Heart right ventricle (tissue), 16 donors: ENCODE results near the gene GOLIM4. TPM values are rescaled to one million over a fixed set of nuclear protein-coding genes. Genes with fewer than 3 reads are reported as not detected.

Experiments
- ATAC-seq, 8 donors: fragments of 200-7000 bp; cut with Tn5 transposase; one replicate each; pipeline ENCODE4 v1.9.1; 2020; ENCODE audit warnings: mild to moderate bottlenecking in 8 of 8, moderate library complexity in 8 of 8, moderate number of reproducible peaks in 1 of 8
- DNase-seq, 2 donors: peaks; one replicate each; pipeline ENCODE4 v3.0.0-alpha.2; 2020
- H3K27ac ChIP-seq, 10 donors: fragments of 200-600 bp; sonication (generic) in 2 of 10; one replicate each; pipeline versions ENCODE4 v1.5.0 to v1.8.0; 2020 to 2022; ENCODE audit warnings: mild to moderate bottlenecking in 3 of 10
- H3K27me3 ChIP-seq, 7 donors: fragments of 200-600 bp; one replicate each; pipeline ENCODE4 v1.8.0; 2021 to 2022; ENCODE audit warnings: mild to moderate bottlenecking in 2 of 7
- H3K36me3 ChIP-seq, 9 donors: fragments of 200-600 bp; sonication (generic) in 1 of 9; one replicate each; pipeline versions ENCODE4 v1.5.0 to v1.8.0; 2020 to 2022; ENCODE audit warnings: mild to moderate bottlenecking in 2 of 9
- H3K4me1 ChIP-seq, 9 donors: fragments of 200-600 bp; sonication (generic) in 1 of 9; one replicate each; pipeline versions ENCODE4 v1.5.0 to v1.8.0; 2020 to 2022; ENCODE audit warnings: mild to moderate bottlenecking in 4 of 9
- H3K4me3 ChIP-seq, 10 donors: fragments of 200-600 bp; sonication (generic) in 2 of 10; one replicate each; pipeline versions ENCODE4 v1.5.0 to v1.8.0; 2020 to 2022; ENCODE audit warnings: mild to moderate bottlenecking in 7 of 10, moderate library complexity in 2 of 10
- H3K9me3 ChIP-seq, 11 donors: fragments of 200-600 bp in 10 of 11; sonication (generic) in 2 of 11; one replicate each; pipeline versions ENCODE4 v1.5.0 to v1.8.0; 2013 to 2022; ENCODE audit warnings: mild to moderate bottlenecking in 2 of 11, control low read depth in 1 of 11, moderate library complexity in 1 of 11
- WGBS, 2 donors: extraction: QIAGEN DNeasy Blood & Tissue Kit; methylation state at CpG; one replicate each; pipeline ENCODE4 v1.1.7; 2013; ENCODE audit warnings: inconsistent platforms in 1 of 2; 5-methylcytosine and 5-hydroxymethylcytosine counted together
- intact Hi-C, 10 donors: fragments of 100-400 bp; cut with DNase I; formaldehyde crosslinking; loops; one replicate each; pipeline versions ENCODE4 v1.11.1 to v1.14.2; 2022
- polyA plus RNA-seq, 2 donors: library from polyadenylated mRNA; stranded (reverse); fragments of 200-250 nt; gene quantifications; one replicate each; pipeline ENCODE4 v1.2.3, GENCODE V29; 2013
- total RNA-seq, 10 donors: library from RNA; stranded (reverse); fragmentation: NEBNext Ultra II Directional in 3 of 10; extraction: Animal tissue kit (Norgen Biotek cat#: 25700) in 3 of 10; gene quantifications; one replicate each; pipeline versions ENCODE4 v1.2.1 to v1.2.4, GENCODE V29; 2021 to 2023
- TF ChIP-seq, protein P1 (sequence below), 9 donors: fragments of 200-600 bp; sonication (generic) in 2 of 9; IDR thresholded peaks; one replicate each; pipeline versions ENCODE4 v1.5.0 to v1.8.0; 2021 to 2022; ENCODE audit warnings: antibody characterized with exemption in 9 of 9, mild to moderate bottlenecking in 5 of 9, moderate library complexity in 1 of 9
- donor health status: Arrhythmogenic right ventricular cardiomyopathy.
- donor health status: ischemic (EF 13 %, LVEDD 7.1; RV severe dilation, severe dysfunction).
- donor health status: healthy with polysubstance abuse.
- donor health status: DM: no; HTN: yes; CAD: no.
- donor health status: DM: no; HTN: no; CAD: no.
- donor health status: ischemic (EF 25% LVEDD 6.9; RV normal size, moderate dysfunction).
- donor health status: ischemic (EF 25% LVEDD 5.7; RV mildly dilated, moderate dysfunction).
- donor health status: healthy.
- donor health status: DM: yes; HTN: yes; CAD: no.
- donor health status: Ischemic cardiomyopathy.
- donor health status: ischemic (EF 35%, LVEDD 5.7; RV mildly dilated, moderate dysfunction).
- donor health status: nonischemic (EF 11% LVEDD 7.7; RV severe dilation, severe dysfunction).
- donor health status: DM: yes; HTN: yes; CAD: no.
- donor health status: PGD.
- donor health status: ischemic (EF 29% LVEDD 5.4; RV normal size, mild dysfunction).
- donor health status: nonischemic (EF 23%, LVEDD 6.1; RV moderate dilation, normal function).

GOLIM4 gene
- total and polyA plus RNA-seq, 12 donors, result 18.8 to 103 (median 69.8) TPM

DNA sequence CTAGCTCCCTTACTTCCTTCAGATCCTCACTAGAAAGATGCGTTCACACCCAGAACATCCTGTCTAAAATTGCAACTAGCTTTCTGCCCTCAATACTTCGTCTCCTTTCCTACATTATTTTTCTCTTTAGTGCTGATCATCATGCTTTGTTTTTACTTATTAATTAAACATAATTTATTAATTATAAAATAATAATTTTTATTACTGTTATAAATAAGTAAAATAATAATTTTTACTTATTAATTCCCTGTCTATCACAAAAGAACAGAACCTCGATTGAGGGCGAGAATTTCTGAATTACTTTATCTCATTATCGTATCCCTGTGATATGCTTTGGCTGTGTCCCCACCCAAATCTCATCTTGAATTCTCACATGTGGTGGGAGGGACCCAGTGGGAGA lies 41.3 kb downstream of the GOLIM4 start:
- Histone ChIP-seq H3K36me3 (peaks cover 0 to 6% (median 0%) of the 10 kb centered on the region in 9 donors), H3K27me3 (no peaks in the 10 kb centered on the region), H3K27ac (peak overlapping the region in 1 of 10 donors; percentile 25), H3K4me1 (peaks cover 0 to 57% (median 31%) of the 10 kb centered on the region in 9 donors), H3K9me3 (peaks cover 0 to 5% (median 0%) of the 10 kb centered on the region in 11 donors), H3K4me3 (no peak overlapping the region)
- intact Hi-C loops, result loop anchor here in 2 of 10 donors (5.0 kb wide), 1 partner anchor 38 kb away; no protein-coding TSS in a partner anchor
- 89% methylated on average over 5 of the region's 5 CpGs for WGBS, 2 donors
- no peak for DNase-seq
- no peak for ATAC-seq
- TF ChIP-seq, protein P1, sequence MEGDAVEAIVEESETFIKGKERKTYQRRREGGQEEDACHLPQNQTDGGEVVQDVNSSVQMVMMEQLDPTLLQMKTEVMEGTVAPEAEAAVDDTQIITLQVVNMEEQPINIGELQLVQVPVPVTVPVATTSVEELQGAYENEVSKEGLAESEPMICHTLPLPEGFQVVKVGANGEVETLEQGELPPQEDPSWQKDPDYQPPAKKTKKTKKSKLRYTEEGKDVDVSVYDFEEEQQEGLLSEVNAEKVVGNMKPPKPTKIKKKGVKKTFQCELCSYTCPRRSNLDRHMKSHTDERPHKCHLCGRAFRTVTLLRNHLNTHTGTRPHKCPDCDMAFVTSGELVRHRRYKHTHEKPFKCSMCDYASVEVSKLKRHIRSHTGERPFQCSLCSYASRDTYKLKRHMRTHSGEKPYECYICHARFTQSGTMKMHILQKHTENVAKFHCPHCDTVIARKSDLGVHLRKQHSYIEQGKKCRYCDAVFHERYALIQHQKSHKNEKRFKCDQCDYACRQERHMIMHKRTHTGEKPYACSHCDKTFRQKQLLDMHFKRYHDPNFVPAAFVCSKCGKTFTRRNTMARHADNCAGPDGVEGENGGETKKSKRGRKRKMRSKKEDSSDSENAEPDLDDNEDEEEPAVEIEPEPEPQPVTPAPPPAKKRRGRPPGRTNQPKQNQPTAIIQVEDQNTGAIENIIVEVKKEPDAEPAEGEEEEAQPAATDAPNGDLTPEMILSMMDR (IDR thresholded peaks at IDR 0.05), result no peak

DNA sequence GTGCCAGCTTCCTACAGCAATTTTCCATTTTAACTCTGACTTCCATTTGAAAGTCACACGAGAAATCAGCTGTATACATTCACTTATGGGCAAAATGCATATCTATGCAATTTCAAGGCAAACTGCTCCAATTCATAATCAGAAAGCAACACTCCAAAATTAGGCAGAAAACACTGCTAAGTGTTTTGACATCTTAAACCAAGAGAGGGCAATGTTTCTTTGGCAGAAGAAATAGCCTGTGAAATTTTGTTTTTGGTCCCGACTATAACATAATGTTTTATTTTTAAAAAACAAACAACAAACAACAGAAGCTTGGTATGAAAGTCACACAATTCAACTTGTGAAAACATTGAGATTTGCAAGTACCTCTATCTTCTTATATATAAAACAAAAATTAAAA lies 42.6 kb downstream of the GOLIM4 start:
- Histone ChIP-seq H3K9me3 (peaks cover 0 to 5% (median 0%) of the 10 kb centered on the region in 11 donors), H3K4me3 (peak overlapping the region in 4 of 10 donors; percentile 30 to 44 (median 39)), H3K27ac (peak overlapping the region in 5 of 10 donors; percentile 69 to 85 (median 81)), H3K4me1 (peaks cover 0 to 58% (median 43%) of the 10 kb centered on the region in 9 donors), H3K36me3 (peaks cover 0 to 6% (median 0%) of the 10 kb centered on the region in 9 donors), H3K27me3 (no peaks in the 10 kb centered on the region)
- intact Hi-C loops, result loop anchor here in 3 of 10 donors (2.0 to 5.0 kb wide), 2 partner anchors 39 to 42 kb away; partner anchors contain the start of gene GOLIM4 (in 1 of the 3)
- TF ChIP-seq, protein P1 (IDR thresholded peaks at IDR 0.05), result peak in 5 of 9 donors; percentile 9 to 51 (median 42)
- no peak for DNase-seq
- 28 to 51% methylated on average over 2 of the region's 2 CpGs for WGBS, 2 donors
- no peak for ATAC-seq

DNA sequence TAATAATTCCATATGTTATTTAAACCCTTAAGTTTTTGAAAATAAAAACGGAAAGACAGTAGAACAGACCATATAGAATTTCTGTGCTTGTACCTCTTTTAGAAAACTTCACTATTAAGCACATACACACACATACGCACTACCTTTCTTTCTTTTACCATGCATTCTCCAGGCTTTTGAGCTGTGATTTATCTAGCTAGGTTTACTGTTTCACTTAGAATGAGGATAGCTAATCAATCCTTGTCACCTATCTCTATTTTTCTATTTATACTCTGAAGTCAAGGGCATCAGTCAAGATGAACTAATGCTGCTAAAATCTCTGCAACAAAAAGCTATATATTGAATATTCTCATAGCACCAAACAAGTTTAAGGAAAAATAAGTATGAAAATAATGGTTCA lies 43.2 kb downstream of the GOLIM4 start:
- DNase-seq (no peak), ATAC-seq (no peak)
- Histone ChIP-seq H3K36me3 (peaks cover 0 to 6% (median 0%) of the 10 kb centered on the region in 9 donors), H3K4me1 (peaks cover 0 to 63% (median 43%) of the 10 kb centered on the region in 9 donors), H3K27me3 (no peaks in the 10 kb centered on the region), H3K9me3 (peaks cover 0 to 5% (median 0%) of the 10 kb centered on the region in 11 donors), H3K4me3 (peak overlapping the region in 5 of 10 donors; percentile 30 to 44 (median 38)), H3K27ac (peak overlapping the region in 8 of 10 donors; percentile 23 to 85 (median 74))
- TF ChIP-seq, protein P1 (IDR thresholded peaks at IDR 0.05), result no peak
- 46 to 63% methylated on average over 2 of the region's 2 CpGs for WGBS, 2 donors
- intact Hi-C loops, result loop anchor here in 3 of 10 donors (2.0 to 5.0 kb wide), 2 partner anchors 40 to 42 kb away; partner anchors contain the start of gene GOLIM4 (in 1 of the 3)

DNA sequence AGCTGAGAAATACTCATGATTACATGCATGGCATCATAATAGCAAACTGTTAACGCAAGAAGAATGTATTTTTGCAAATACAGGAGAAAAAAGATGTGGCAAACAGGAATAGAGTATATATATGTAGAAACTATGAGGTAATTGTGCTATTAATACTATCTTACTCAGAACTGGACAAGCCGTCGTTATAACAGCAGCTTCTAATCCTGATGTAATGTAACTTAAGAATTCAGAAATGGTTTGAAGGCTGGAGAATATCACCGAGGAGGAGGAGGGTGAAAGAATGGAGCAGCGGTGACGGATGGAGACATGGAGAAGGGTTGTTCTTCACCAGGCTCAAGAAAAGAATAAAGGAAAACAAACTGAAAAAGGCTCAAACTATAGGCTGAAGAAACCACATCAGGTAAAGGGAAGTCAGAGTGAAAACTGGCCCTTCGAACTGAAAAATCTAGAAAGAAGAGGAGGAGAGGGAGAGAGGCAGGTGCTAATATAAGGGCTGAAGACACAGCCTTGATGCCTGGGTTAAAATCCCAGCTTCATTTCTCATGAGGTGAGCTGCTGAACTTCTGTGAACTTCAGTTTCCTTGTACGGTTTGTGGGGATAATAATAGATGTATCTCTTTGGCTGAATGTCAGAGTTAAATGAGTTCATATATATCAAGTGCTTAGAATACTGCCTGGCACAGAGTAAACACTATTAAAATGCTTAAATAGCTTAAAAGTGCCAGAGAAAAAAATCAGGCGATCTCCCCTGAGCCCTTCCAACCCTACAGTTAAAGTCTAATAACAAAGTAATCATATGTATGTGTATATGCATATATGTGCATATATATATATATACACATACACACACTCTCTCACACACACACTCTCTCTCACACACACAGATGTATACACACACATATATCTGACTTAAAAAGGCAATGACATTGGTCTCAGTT lies 43.9 kb downstream of the GOLIM4 start:
- H3K27me3 ChIP-seq, result no peaks in the 10 kb centered on the region
- ATAC-seq (peak; percentile 27 to 79 (median 73)), DNase-seq (no peak)
- peak overlapping the region in 7 of 10 donors; percentile 9 to 44 (median 31) for H3K4me3 ChIP-seq
- H3K27ac ChIP-seq, result peak overlapping the region; percentile 23 to 85 (median 56)
- TF ChIP-seq, protein P1 (IDR thresholded peaks at IDR 0.05), result no peak
- peaks cover 0 to 5% (median 0%) of the 10 kb centered on the region in 11 donors for H3K9me3 ChIP-seq
- peaks cover 0 to 66% (median 45%) of the 10 kb centered on the region in 9 donors for H3K4me1 ChIP-seq
- H3K36me3 ChIP-seq, result peaks cover 0 to 6% (median 0%) of the 10 kb centered on the region in 9 donors
- intact Hi-C loops, result loop anchor here in 4 of 10 donors (1.0 to 5.0 kb wide), 3 partner anchors 40 to 112 kb away; partner anchors contain the start of gene GOLIM4 (in 1 of the 4)
- WGBS, 2 donors, result 12 to 32% methylated on average over 9 of the region's 9 CpGs
